Dermis blood vessel endothelial cell (primary cell): ENCODE measurements around the gene CACNB3. TPM values are rescaled to one million over a fixed set of nuclear protein-coding genes. Genes with fewer than 3 reads are reported as not detected.

Experiments
- DNase-seq: peaks from one replicate; pipeline ENCODE4 v3.0.0; 2010
- total RNA-seq: library from RNA; depleted of rRNA; stranded (reverse); fragments of >200 nt; gene quantifications from 2 replicates; pipeline ENCODE4 v1.2.3, GENCODE V29; 2014

The CACNB3 gene
- total RNA-seq, 1 donor from 2014 or later: 16.3 TPM

DNA sequence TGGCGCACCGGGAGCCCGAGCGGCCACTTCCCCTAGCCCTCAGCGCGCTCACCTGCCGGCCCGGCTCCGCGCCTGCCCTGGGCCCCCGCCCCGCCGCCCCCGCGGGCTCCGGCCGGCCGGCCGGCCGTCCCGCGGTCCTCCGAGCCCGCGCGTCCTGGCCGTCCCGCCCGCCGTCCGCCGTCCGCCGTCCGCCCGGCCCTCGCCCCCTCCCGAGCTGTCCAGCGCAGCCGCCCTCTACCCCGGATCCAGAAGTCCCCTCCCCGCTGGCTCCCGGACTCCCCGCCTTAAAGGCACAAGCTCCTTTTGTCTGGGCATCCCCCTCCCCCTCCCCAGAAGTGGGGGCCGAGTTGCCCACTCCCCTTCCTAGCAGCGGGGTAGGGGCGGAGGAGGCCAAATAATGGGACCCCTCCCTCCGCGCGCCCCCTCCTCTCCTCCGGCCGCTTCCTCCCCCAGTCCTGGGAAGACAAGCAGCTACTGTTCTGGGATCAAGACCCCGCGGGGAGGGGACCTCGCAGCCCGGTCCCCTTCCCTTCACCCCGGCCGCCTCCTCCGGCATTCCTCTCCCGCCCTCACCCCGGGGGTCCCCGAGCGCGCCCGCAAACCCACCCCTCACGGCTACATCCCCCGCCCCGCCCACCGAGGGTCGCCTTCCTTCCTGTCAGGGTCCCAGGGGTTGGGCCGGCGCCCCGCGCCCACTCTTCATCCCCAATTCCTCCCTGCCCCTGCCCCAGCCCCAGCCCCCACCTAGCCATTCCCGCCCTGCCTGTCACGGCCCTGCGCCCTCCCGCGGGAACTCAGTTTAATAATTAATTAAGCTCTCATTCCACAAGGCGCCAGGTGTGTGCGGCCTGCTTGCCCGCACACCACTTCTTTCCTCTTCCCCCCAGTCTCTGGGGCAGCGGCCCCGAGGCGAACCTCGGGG is 29.2 kb upstream of the CACNB3 start, which contains the start of gene ADCY6:
Gene ADCY6, minus strand, starts transcription at position 236 of the 922 bp plus-strand sequence. CDS start 5,655 bp downstream, outside the sequence.
- peak; percentile 84 for DNase-seq

DNA sequence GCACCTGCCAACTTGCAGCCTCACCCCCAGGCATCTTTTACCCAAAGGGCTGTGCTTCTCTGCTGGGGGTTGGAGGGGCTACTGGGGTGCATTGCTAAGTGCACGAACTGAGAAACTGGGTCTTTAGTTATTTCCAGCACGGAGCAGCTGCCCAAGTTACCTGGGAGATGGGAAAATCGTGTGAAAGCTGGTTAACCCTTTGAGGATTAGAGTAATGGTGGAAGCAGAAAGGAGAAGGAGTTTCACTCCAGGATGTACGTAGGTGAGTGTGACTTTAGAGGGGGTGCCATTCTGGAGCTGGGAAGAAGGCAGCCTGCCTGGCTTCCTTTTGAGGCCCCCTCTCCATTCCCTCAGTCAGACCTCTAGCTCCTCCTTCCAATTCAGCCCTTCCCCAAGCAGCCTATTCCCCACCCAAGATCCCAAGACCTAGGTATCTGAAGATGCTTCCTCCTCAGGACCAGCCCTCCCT is 28.4 kb upstream of the CACNB3 start:
- DNase-seq: no peak

GRCh38 chr12:48793696-48794095 is 24.6 kb upstream of the CACNB3 start:
- no peak for DNase-seq

DNA sequence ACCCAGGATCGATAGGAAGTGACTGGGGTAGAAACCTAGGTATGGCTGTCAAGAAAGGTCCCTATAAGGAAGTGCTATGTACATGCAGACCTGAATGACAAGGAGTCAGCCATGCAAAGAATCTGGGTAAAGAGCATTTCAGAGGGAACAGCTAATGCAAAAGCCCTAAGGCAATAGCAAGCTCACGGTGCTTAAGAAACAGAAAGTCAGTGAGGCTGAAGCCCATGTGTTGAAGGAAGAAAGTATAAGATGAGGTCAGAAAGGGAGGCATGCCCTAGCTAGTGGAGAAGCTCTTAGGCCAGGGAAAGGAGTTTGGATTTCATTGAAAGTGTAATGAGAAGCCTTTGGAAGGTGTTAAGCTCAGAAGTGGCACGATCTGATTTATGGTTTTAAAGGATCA is 23.4 kb upstream of the CACNB3 start:
- DNase-seq: no peak

GRCh38 chr12:48795550-48796455 is 22.5 kb upstream of the CACNB3 start:
- DNase-seq: peak; percentile 87

- DNase-seq: no peak
Observed at GRCh38 chr12:48796976-48797375, 21.3 kb upstream of the CACNB3 start.

DNA sequence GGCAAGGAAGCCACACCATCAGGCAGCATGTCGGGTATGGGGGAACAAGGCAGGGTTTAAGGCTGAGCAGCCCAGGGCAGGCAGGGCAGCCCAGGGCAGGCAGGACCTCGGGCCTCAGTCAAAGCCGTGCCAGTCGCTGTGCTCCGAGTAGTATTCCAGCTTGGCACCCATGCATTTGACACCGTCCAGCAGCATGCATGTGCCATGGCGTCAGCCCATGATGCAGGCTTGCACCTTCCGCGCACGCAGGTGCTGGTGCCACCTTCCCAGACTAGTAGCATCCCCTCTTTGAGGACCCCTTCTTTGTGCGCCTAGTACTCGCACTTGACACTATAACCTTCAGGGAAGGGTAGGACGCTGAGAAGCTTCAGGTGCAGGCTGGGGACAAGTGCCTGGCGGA is 17.8 kb upstream of the CACNB3 start:
- DNase-seq: no peak

DNA sequence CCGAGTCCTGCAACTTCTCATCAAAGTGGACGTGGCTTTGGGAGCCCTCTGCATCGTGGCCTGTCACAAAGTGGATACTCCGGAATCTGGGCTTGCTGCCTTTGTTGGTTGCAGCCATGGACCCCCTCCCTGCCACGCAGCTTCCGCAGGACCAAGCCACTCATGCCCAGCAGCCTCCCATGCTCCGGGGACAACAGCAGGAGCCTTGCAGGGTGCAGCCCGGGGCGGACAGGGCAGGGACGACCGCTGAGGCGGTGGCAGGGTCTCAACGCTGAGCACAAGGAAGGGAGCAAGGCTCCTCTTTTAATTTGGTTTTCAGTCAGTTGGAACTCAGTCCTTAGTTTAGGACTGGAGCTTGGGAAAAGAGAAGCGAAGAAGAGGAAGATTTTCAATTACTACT is 17.3 kb upstream of the CACNB3 start:
- DNase-seq: no peak

- no peak for DNase-seq
Observed at GRCh38 chr12:48803675-48804074, 14.6 kb upstream of the CACNB3 start.

- no peak for DNase-seq
Observed at GRCh38 chr12:48807981-48808380, 10.3 kb upstream of the CACNB3 start.

GRCh38 chr12:48810903-48811431 is 7.3 kb upstream of the CACNB3 start:
- peak; percentile 36 for DNase-seq

DNA sequence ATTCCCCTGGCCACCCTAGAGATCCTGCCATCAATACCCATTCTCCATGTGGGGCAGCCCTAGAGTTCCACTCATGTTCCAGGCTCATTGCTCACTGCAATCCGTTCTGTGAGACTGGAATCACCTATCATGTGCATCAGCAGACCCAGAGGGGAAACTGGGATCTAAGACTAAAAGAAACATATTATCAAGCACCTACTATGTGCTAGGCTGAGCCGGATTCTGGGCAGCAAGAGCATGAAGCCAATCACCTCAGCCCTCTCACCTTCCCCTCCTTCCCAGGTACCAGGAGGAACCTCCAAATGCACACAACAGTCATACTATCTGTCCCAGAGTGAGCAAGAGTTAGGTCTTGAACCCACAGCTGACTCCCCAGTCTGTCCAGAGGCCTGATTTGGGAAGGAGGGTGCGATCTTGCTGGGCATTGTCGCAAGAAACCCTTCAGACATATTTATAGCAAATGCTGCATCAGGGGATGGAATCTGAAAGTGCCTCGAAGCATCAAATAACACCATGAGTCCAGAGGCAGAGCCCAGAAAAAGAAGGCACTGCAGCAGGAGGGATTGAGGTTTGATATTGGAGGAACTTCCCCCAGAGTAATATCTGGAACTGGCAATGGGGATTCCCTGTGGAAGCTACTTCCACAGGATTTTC is 6.7 kb upstream of the CACNB3 start:
- DNase-seq: no peak

DNA sequence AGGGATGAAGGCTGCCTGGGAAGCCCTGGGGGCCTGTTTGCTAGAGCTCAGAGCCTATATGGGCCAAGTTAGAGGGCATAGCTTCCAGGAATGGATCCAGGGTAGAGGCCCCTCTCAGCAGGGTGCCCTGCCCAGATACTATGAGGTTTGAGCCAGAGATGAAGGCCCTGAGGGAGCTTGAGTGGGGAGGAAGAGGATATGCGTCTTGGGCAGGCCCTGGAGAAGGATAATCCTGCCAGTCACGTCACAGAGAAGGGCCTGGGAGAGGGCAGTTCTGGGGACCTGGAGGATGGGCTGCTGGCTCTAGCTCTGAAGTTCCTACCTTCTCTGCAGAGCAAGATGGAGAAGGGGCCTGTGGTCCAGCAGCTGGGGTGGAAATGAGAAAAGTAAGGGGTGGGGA is 5.9 kb upstream of the CACNB3 start:
- no peak for DNase-seq

- DNase-seq: no peak
Observed at GRCh38 chr12:48813465-48814261, 4.6 kb upstream of the CACNB3 start.

DNA sequence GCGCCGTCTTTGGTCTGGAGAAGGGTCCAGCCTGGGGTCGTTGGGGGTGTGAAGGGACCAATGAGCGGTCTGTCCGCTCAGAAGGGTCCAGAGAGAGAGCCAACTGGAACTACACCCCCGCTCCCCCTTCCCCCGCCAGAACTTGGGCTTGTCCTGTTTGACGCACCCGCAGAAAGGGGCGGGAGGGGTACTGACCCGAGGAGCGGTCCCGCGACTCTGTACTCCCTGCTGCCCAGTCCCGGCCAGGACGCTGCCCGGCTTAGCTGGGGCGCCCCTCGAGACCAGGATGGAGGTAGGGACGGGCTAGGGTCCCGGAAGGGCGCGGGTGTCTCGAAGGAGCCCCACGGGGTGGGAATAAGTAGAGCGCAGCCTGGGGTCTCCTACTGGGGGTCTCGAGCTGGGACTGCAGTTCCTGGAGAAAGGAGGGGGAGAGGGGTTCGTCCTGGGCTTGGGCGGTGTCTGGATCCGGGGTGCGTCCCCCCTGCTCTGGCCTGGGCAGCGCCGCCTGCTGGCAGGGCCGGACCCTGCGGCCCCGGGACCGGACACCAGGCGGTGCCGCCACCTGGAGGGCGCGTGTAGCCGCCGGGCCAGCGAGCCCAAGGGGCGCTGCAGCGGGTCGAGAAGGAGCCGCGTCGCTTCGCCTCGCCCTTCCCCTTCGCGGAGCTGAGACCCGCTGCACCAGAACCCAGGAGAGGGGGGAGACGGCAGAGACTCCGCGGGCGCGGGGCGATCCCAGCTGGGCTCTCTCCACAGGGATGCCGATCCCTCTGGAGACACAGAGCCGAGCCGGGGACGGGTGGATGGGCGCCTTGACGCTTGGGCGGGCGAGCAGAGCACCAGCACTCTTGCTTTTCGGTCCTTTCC is 3.8 kb upstream of the CACNB3 start:
- DNase-seq: peak; percentile 86

GRCh38 chr12:48815126-48816110 is 2.9 kb upstream of the CACNB3 start:
- peak; percentile 55 for DNase-seq

DNA sequence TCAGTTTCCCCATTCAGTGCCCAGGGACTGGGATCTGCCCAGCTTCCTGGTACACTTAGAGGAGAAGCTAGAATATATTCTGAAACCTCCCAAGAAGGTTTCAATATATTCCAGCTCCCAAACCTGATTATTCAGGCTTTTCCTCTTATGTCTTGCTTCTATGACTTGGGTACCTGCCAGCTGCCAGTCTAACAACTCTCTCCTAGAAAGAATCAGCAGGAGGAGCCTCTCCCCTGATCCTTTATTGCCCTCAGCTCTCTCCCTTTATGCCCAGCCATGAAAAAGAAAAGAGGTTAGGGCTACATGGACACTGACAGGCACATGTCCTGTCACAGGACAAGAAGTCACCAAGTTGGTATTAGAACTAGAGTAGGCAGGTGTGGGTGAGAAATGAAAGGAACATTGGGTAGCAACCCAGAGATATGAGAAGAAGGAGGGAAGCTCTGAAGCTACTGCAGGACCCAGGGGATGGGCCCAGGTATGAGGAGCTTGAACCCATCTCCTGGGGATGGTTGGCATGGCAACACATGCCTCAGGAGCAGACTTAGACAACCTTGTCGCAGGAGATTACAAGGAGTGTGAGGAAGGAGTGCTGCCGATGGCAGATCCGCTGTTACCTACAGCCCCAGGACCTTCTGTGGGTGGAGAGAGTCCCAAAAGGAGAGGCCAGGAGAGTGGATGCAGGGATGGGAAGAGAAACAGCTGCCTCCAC is 2.0 kb upstream of the CACNB3 start:
- peak; percentile 22 for DNase-seq

- DNase-seq: peak; percentile 62
Observed at GRCh38 chr12:48818831-48819590, 715 bp downstream of the CACNB3 start.
